Peyer's patch (tissue), 4 donors: ENCODE data around the gene PDE8B.

Experiments
- CTCF ChIP-seq, 6 experiments: fragments of 450-650 bp in 4 of 6; fragments of 200-600 bp in 2 of 6; sonication (generic) in 1 of 6; IDR thresholded peaks; one replicate each; pipeline ENCODE4 v1.5.1; 2017 to 2019; ENCODE audit warnings: antibody characterized with exemption in 6 of 6, mild to moderate bottlenecking in 3 of 6, moderate library complexity in 1 of 6
- POLR2A ChIP-seq, 2 donors: fragments of 450-650 bp; IDR thresholded peaks; one replicate each; pipeline ENCODE4 v1.5.1; 2017; ENCODE audit warnings: antibody characterized with exemption in 2 of 2, mild to moderate bottlenecking in 2 of 2, moderate library complexity in 2 of 2

GRCh38 chr5:77389746-77390145, 179.3 kb downstream of the PDE8B start:
- TF ChIP-seq CTCF (IDR thresholded peaks at IDR 0.05) = no peak
- no peak for TF ChIP-seq POLR2A (IDR thresholded peaks at IDR 0.05)
